Right lobe of liver (tissue), 4 donors: ENCODE data around the gene RIPOR2.

Experiments used
- POLR2A ChIP-seq: fragments of 450-650 bp; IDR thresholded peaks from one replicate; pipeline ENCODE4 v1.6.1; 2017; ENCODE audit warnings: antibody characterized with exemption, mild to moderate bottlenecking
- TF ChIP-seq, protein P1 (sequence below), 4 donors: fragments of 200-600 bp in 3 of 4; fragments of 450-650 bp in 1 of 4; IDR thresholded peaks; one replicate each; pipeline versions ENCODE4 v1.5.1 to v1.8.0; 2016 to 2022; ENCODE audit warnings: antibody characterized with exemption in 4 of 4, mild to moderate bottlenecking in 2 of 4
- donor health status: DM: no; HTN: no; CAD: no.
- donor health status: DM: no; HTN: no; CAD: no.
- donor health status: DM: no; HTN: yes; CAD: no.

DNA sequence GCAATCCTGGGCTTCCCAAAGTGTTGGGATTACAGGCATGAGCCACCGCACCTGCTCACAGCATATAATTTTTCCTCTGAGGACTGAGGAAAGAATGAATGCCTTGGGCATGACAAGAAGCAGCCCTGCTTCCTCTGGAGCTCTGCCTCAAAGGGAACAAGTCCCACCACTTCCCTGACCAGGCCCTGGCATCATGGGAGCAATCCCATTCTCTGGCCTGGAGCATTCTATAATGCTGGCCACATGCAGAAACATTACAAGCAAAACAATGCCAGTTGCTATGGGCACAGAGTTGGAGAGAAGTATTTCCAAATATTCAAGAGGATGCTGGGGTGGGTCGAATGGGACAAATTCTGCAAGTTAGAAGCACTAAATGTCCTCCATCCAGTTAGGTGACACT is 95.6 kb downstream of the RIPOR2 start:
- TF ChIP-seq, protein P1, sequence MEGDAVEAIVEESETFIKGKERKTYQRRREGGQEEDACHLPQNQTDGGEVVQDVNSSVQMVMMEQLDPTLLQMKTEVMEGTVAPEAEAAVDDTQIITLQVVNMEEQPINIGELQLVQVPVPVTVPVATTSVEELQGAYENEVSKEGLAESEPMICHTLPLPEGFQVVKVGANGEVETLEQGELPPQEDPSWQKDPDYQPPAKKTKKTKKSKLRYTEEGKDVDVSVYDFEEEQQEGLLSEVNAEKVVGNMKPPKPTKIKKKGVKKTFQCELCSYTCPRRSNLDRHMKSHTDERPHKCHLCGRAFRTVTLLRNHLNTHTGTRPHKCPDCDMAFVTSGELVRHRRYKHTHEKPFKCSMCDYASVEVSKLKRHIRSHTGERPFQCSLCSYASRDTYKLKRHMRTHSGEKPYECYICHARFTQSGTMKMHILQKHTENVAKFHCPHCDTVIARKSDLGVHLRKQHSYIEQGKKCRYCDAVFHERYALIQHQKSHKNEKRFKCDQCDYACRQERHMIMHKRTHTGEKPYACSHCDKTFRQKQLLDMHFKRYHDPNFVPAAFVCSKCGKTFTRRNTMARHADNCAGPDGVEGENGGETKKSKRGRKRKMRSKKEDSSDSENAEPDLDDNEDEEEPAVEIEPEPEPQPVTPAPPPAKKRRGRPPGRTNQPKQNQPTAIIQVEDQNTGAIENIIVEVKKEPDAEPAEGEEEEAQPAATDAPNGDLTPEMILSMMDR (IDR thresholded peaks at IDR 0.05), result no peak
- no peak for TF ChIP-seq POLR2A
